GM21723 (cell line): ENCODE measurements around the gene GRID2.

Experiments
- ATAC-seq: cut with Tn5 transposase; IDR thresholded peaks from one replicate; pipeline ENCODE4 v1.9.1; 2021; ENCODE audit warnings: mild to moderate bottlenecking, moderate library complexity; ENCODE audit not compliant: unreplicated experiment

Gene GRID2

DNA sequence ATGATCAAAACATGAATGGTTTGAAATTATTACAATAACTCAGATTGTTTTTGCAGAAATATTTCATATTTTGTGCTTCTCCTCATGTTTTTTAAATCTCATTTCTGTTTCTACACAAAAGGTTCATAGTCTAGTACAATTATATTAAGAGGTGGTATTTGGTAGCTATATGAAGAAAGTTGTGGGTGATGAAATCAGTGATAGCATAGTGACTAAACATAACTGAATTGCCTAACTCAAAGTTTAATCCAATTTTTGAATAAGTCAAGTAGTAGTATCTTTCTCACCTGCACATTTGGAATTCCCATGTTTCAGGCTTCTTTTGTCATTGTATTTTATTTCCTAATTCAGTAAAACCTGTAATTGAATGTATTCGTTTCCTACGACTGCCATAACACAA, 648.7 kb downstream of the GRID2 start:
- ATAC-seq: no peak

DNA sequence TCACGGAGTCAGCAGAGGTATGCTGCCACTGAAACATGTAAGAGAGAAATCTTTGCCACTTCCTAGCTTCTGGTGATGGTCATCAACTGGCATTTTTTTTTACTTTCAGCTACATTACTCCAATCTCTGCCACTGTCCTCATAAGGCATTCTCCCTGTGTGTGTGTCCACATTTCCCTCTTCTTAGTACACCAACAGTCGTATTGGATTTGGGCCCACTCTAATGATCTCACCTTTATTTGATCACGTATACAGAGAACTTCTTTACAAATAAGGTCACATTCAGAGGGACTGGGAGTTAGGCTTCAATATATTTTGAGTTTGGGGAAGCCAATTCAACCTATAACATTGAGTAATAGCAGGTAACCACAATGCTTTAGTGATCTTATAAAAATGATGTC, 649.1 kb downstream of the GRID2 start:
- ATAC-seq: no peak

- no peak for ATAC-seq
Observed at GRCh38 chr4:92953462-92953861, 649.7 kb downstream of the GRID2 start.

DNA sequence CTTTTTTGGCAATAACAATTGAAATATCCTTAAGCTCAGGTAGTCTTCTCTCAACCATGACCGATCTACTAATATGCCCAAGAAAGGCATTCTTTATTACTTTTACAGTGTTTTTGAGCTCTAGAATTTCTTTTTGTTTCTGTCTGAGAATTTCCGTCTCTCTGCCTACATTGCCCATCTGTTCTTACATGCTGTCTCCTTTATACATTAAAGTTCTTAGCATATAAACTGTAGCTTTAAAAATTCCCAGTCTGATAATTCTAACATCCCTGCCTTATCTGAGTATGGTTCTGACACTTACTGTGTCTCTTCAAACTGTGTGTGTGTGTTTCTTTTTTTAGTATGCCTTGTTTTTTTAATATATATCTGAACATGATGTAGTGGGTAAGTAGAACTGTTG, 658.1 kb downstream of the GRID2 start:
- no peak for ATAC-seq

- no peak for ATAC-seq
Observed at GRCh38 chr4:92962831-92963230, 659.1 kb downstream of the GRID2 start.

GRCh38 chr4:92968556-92968955, 664.8 kb downstream of the GRID2 start:
- ATAC-seq: no peak

GRCh38 chr4:92968996-92969395, 665.2 kb downstream of the GRID2 start:
- ATAC-seq: no peak

- ATAC-seq: no peak
Observed at GRCh38 chr4:92969650-92970379, 666.0 kb downstream of the GRID2 start.

GRCh38 chr4:92970996-92971395, 667.2 kb downstream of the GRID2 start:
- no peak for ATAC-seq

GRCh38 chr4:92988301-92988700, 684.5 kb downstream of the GRID2 start:
- ATAC-seq: no peak

GRCh38 chr4:92992758-92993157, 689.0 kb downstream of the GRID2 start:
- no peak for ATAC-seq

DNA sequence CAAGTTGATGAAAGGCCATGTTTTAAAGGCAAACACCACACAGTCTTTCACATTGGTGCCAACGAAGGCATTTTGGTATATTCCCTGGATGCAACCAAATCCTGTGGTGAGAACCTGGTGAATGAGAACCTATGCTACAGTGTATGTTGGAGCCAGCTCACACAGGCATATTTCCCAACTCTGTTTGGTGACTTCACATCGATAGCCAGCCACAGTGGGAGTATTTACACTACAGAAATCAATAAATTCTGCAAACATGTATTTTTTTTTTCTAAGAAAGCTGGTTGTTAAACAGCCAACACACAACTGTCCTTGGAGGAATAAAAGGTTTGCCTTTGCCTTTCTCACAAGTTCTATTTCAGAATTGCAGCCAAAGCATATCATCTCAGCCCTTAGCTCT, 691.0 kb downstream of the GRID2 start:
- ATAC-seq: no peak

- ATAC-seq: no peak
Observed at GRCh38 chr4:92996533-92996932, 692.8 kb downstream of the GRID2 start.

DNA sequence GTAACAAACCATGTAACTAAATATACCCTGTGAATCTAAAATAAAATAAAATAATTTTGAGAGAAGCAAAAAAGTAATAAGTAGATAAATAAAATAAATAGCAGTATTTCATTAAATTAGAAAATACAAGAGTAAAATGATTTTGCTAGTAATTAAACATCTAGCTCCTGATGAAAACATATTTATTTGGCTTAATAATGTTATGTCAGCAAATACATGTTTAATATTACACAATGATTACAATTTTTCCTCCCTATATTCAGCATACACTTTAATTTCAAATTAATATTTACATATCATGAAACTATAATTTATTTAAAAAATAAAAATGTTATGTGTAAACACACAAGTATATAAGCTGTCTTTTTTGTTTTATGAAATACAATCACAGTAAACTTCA, 697.1 kb downstream of the GRID2 start:
- ATAC-seq: no peak

DNA sequence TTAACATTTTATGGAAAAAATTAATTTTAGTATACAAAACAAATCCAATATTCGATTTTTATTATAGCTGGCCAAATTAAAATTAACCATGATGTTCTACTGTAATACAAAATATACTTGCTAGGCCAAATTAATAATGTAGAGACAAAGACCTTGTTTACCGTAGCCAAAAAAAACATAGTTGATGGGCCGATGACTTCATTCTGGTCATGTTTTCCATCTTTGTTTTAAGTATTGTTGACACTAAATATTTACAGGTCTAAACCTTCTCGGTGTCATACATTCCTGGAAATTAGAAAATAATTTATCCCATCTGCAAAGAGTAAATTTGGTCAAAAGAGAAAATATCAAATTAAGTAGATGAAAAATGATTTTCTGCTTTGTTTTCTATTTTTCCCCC, 698.5 kb downstream of the GRID2 start:
- no peak for ATAC-seq

- ATAC-seq: no peak
Observed at GRCh38 chr4:93016350-93016749, 712.6 kb downstream of the GRID2 start.

DNA sequence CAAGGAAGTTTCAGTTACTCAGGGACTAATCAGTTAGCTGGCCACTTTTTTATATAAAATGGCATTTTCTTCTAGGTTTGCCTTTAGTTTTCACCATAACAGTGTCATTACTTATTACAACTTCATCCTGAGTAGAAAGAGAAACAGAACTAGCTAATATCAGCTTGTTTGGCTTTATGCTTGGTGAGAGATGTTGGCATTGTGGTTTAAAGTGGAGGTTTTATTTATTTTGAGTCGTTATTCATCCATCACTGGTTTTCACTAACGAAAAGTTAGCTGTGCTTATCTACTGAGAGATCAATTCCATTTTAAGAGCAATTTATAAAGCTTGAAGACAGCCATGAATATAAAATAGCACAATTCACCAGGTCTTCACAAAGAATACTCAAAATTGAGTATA, 714.5 kb downstream of the GRID2 start:
- ATAC-seq: no peak

GRCh38 chr4:93018806-93019205, 715.0 kb downstream of the GRID2 start:
- ATAC-seq: no peak

GRCh38 chr4:93029769-93030168, 726.0 kb downstream of the GRID2 start:
- ATAC-seq: no peak

GRCh38 chr4:93030670-93031069, 726.9 kb downstream of the GRID2 start:
- ATAC-seq: no peak

DNA sequence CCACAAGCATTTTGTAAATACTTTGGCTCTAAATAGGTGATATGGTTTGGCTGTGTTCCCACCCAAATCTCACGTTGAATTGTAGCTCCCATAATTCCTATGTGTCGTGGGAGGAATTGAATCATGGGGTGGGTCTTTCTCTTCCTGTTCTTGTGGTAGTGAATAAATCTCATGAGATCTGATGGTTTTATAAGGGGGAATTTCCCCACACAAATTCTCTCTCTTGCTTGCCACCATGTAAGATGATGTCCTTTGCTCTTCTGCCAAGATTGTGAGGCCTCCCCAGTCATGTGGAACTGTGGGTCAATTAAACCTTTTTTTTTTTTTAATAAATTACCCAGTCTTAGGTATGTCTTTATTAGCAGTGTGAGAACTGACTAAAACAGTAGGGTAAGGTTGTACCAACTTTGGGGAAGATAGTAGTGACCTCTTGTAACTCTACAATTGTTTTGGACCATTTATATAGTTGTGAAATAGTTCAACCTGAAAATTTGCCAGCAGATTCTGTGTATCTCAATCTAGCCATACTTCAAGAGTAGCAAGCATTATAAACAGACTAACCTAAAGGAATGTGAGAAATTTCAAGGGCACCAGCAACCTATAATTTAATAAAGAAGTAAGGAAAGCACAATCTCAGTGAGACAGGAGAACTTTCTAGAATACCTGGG, 727.8 kb downstream of the GRID2 start:
- ATAC-seq: no peak

- no peak for ATAC-seq
Observed at GRCh38 chr4:93042746-93043145, 739.0 kb downstream of the GRID2 start.

GRCh38 chr4:93053140-93053539, 749.4 kb downstream of the GRID2 start:
- no peak for ATAC-seq
